HEK293 (cell line): ENCODE data around the gene SLC22A12.

ENCODE experiments used
- MEIS1 ChIP-seq: sonication (generic); formaldehyde crosslinking; IDR thresholded peaks from 2 replicates; pipeline ENCODE4 v1.8.1; 2022; ENCODE audit warnings: missing genetic modification reagents, mild to moderate bottlenecking, borderline replicate concordance
- TCF7L2 ChIP-seq: IDR thresholded peaks from 2 replicates; pipeline ENCODE4 v1.6.1; 2011; ENCODE audit warnings: low read depth, mild to moderate bottlenecking, inconsistent platforms, low read length, moderate library complexity, borderline replicate concordance
- ZBTB17 ChIP-seq: fragments of 450-650 bp; formaldehyde crosslinking; IDR thresholded peaks from 2 replicates; pipeline ENCODE4 v1.5.1; 2016; ENCODE audit warnings: missing biosample characterization, missing genetic modification characterization
- ZEB2 ChIP-seq: fragments of 450-650 bp; formaldehyde crosslinking; IDR thresholded peaks from 2 replicates; pipeline ENCODE4 v1.5.1; 2016; ENCODE audit warnings: missing biosample characterization, missing genetic modification characterization
- ZNF621 ChIP-seq: fragments of 450-650 bp; formaldehyde crosslinking; IDR thresholded peaks from 2 replicates; pipeline ENCODE4 v1.5.1; 2017; ENCODE audit warnings: missing biosample characterization, missing genetic modification characterization
- ZNF670 ChIP-seq: fragments of 450-650 bp; formaldehyde crosslinking; IDR thresholded peaks from 2 replicates; pipeline ENCODE4 v1.5.1; 2016; ENCODE audit warnings: missing biosample characterization, missing genetic modification characterization, low read depth
- ZNF701 ChIP-seq: fragments of 450-650 bp; formaldehyde crosslinking; IDR thresholded peaks from 2 replicates; pipeline ENCODE4 v1.5.1; 2016; ENCODE audit warnings: missing biosample characterization, missing genetic modification characterization
- TF ChIP-seq, protein P1 (sequence below): fragments of 450-650 bp; formaldehyde crosslinking; IDR thresholded peaks from 2 replicates; pipeline ENCODE4 v1.5.1; 2016; ENCODE audit warnings: missing biosample characterization, missing genetic modification characterization
- TF ChIP-seq, protein P2 (sequence below): fragments of 450-650 bp; formaldehyde crosslinking; conservative IDR thresholded peaks from 2 replicates; pipeline ENCODE4 v1.5.1; 2016; ENCODE audit warnings: low read depth, missing biosample characterization, missing genetic modification characterization
- TF ChIP-seq, protein P3 (sequence below): fragments of 450-650 bp; formaldehyde crosslinking; IDR thresholded peaks from 2 replicates; pipeline ENCODE4 v1.5.1; 2017; ENCODE audit warnings: missing biosample characterization, missing genetic modification characterization

DNA sequence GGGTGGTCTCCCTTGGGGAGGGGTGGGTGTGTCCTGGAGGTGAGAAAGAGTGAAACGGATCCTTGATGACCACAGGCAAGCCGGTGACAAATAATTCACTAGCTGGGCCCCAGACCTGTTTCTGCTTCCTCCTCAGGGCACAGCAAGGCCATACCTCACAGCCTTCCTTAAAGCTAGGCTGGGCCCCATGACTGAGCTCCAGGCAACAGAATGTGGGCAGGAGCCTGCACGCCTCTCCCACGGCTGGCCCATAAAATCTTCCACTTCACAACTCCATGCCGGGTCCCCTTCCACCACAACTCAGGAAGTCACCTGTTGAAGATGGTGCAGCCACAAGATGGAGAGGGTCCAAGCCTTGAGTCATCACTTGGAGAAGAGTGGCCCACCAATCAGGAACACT, 23.9 kb downstream of the SLC22A12 start:
- TF ChIP-seq, protein P1, sequence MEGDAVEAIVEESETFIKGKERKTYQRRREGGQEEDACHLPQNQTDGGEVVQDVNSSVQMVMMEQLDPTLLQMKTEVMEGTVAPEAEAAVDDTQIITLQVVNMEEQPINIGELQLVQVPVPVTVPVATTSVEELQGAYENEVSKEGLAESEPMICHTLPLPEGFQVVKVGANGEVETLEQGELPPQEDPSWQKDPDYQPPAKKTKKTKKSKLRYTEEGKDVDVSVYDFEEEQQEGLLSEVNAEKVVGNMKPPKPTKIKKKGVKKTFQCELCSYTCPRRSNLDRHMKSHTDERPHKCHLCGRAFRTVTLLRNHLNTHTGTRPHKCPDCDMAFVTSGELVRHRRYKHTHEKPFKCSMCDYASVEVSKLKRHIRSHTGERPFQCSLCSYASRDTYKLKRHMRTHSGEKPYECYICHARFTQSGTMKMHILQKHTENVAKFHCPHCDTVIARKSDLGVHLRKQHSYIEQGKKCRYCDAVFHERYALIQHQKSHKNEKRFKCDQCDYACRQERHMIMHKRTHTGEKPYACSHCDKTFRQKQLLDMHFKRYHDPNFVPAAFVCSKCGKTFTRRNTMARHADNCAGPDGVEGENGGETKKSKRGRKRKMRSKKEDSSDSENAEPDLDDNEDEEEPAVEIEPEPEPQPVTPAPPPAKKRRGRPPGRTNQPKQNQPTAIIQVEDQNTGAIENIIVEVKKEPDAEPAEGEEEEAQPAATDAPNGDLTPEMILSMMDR (tag by site-specific recombination), result no peak
- no peak for TF ChIP-seq ZEB2 (tag by site-specific recombination)
- TF ChIP-seq ZNF670 (tag by site-specific recombination), result no peak
- TF ChIP-seq ZNF621 (tag by site-specific recombination), result no peak
- no peak for TF ChIP-seq TCF7L2
- no peak for TF ChIP-seq ZBTB17 (tag by site-specific recombination)
- TF ChIP-seq, protein P2, sequence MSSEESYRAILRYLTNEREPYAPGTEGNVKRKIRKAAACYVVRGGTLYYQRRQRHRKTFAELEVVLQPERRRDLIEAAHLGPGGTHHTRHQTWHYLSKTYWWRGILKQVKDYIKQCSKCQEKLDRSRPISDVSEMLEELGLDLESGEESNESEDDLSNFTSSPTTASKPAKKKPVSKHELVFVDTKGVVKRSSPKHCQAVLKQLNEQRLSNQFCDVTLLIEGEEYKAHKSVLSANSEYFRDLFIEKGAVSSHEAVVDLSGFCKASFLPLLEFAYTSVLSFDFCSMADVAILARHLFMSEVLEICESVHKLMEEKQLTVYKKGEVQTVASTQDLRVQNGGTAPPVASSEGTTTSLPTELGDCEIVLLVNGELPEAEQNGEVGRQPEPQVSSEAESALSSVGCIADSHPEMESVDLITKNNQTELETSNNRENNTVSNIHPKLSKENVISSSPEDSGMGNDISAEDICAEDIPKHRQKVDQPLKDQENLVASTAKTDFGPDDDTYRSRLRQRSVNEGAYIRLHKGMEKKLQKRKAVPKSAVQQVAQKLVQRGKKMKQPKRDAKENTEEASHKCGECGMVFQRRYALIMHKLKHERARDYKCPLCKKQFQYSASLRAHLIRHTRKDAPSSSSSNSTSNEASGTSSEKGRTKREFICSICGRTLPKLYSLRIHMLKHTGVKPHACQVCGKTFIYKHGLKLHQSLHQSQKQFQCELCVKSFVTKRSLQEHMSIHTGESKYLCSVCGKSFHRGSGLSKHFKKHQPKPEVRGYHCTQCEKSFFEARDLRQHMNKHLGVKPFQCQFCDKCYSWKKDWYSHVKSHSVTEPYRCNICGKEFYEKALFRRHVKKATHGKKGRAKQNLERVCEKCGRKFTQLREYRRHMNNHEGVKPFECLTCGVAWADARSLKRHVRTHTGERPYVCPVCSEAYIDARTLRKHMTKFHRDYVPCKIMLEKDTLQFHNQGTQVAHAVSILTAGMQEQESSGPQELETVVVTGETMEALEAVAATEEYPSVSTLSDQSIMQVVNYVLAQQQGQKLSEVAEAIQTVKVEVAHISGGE (tag by site-specific recombination), result no peak
- TF ChIP-seq ZNF701 (tag by site-specific recombination), result no peak
- no peak for TF ChIP-seq MEIS1 (CRISPR knock-in tag)
- TF ChIP-seq, protein P3, sequence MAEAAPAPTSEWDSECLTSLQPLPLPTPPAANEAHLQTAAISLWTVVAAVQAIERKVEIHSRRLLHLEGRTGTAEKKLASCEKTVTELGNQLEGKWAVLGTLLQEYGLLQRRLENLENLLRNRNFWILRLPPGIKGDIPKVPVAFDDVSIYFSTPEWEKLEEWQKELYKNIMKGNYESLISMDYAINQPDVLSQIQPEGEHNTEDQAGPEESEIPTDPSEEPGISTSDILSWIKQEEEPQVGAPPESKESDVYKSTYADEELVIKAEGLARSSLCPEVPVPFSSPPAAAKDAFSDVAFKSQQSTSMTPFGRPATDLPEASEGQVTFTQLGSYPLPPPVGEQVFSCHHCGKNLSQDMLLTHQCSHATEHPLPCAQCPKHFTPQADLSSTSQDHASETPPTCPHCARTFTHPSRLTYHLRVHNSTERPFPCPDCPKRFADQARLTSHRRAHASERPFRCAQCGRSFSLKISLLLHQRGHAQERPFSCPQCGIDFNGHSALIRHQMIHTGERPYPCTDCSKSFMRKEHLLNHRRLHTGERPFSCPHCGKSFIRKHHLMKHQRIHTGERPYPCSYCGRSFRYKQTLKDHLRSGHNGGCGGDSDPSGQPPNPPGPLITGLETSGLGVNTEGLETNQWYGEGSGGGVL (tag by site-specific recombination), result no peak
